CD4-positive, alpha-beta memory T cell (primary cell): ENCODE measurements around the gene PLPP3. TPM values are rescaled to one million over a fixed set of nuclear protein-coding genes. Genes with fewer than 3 reads are reported as not detected.
A peak's percentile ranks its signal among the peaks of the same experiment; 100 is the strongest.

Experiments
- CTCF ChIA-PET: fragments of 350-600 bp; sonication (Branson Sonifier 250); formaldehyde crosslinking; loops from one replicate; lab custom pipeline; 2021; ENCODE audit warnings: inconsistent platforms; ENCODE audit not compliant: partially characterized antibody; lab: Charles Lee
- POLR2A ChIA-PET: fragments of 350-600 bp; sonication (Branson Sonifier 250); formaldehyde crosslinking; loops from one replicate; lab custom pipeline; 2021; ENCODE audit not compliant: partially characterized antibody; lab: Charles Lee
- DNase-seq, 5 donors: peaks; one replicate each; pipeline versions ENCODE4 v3.0.0 to v3.0.0-alpha.2; 2020 to 2022; ENCODE audit warnings: mixed read lengths in 1 of 5
- H3K27ac ChIP-seq: one replicate; pipeline ENCODE4 v1.7.0; 2013; ENCODE audit warnings: low read depth, low read length
- H3K27me3 ChIP-seq: 2 replicates; pipeline ENCODE4 v1.7.0; 2013; ENCODE audit warnings: mild to moderate bottlenecking, low read length, moderate library complexity; ENCODE audit not compliant: insufficient read depth
- H3K36me3 ChIP-seq: 2 replicates; pipeline ENCODE4 v1.7.0; 2013; ENCODE audit warnings: mild to moderate bottlenecking, low read length, moderate library complexity; ENCODE audit not compliant: insufficient read depth
- H3K4me1 ChIP-seq: 2 replicates; pipeline ENCODE4 v1.7.0; 2013; ENCODE audit warnings: mild to moderate bottlenecking, low read length, moderate library complexity; ENCODE audit not compliant: insufficient read depth
- H3K4me3 ChIP-seq, 2 donors: one replicate each; pipeline ENCODE4 v1.7.0; 2013; ENCODE audit warnings: low read length in 2 of 2, mild to moderate bottlenecking in 1 of 2
- H3K9me3 ChIP-seq, 2 donors: one replicate each; pipeline ENCODE4 v1.7.0; 2013; ENCODE audit warnings: low read length in 2 of 2, control low read depth in 1 of 2; ENCODE audit not compliant: control insufficient read depth in 1 of 2
- H3K27ac Mint-ChIP-seq, 7 donors: one replicate each; pipeline ENCODE4 v1.8.0; 2020 to 2021; ENCODE audit warnings: mixed read lengths in 7 of 7, mild to moderate bottlenecking in 6 of 7, inconsistent platforms in 3 of 7, moderate library complexity in 3 of 7
- H3K27me3 Mint-ChIP-seq, 2 donors: one replicate each; pipeline ENCODE4 v1.8.0; 2020 to 2021; ENCODE audit warnings: mixed read lengths in 2 of 2
- H3K36me3 Mint-ChIP-seq, 2 donors: one replicate each; pipeline ENCODE4 v1.8.0; 2020 to 2021; ENCODE audit warnings: mixed read lengths in 2 of 2, inconsistent platforms in 1 of 2, mild to moderate bottlenecking in 1 of 2
- H3K4me1 Mint-ChIP-seq, 4 donors: one replicate each; pipeline ENCODE4 v1.8.0; 2020 to 2021; ENCODE audit warnings: mixed read lengths in 4 of 4, mild to moderate bottlenecking in 1 of 4
- H3K4me3 Mint-ChIP-seq, 8 donors: one replicate each; pipeline ENCODE4 v1.8.0; 2020 to 2021; ENCODE audit warnings: mixed read lengths in 8 of 8, mild to moderate bottlenecking in 7 of 8, moderate library complexity in 6 of 8, inconsistent platforms in 3 of 8
- H3K9me3 Mint-ChIP-seq, 8 donors: one replicate each; pipeline ENCODE4 v1.8.0; 2020 to 2021; ENCODE audit warnings: mixed read lengths in 8 of 8, mild to moderate bottlenecking in 5 of 8, inconsistent platforms in 3 of 8, moderate library complexity in 1 of 8
- intact Hi-C: fragments of 100-400 bp; cut with micrococcal nuclease; formaldehyde crosslinking; loops from one replicate; pipeline ENCODE4 v1.15.1; 2023
- polyA plus RNA-seq, 2 donors: library from polyadenylated mRNA; unstranded; fragments of 300-500 nt; fragmentation: Illumina TruSeq; gene quantifications; one replicate each; pipeline ENCODE4 v1.2.3, GENCODE V29; 2021
- total RNA-seq, 2 experiments: library from RNA; stranded (reverse); gene quantifications; one replicate each; pipeline ENCODE4 v1.2.3, GENCODE V29; 2021

PLPP3 gene
- total and polyA plus RNA-seq, 4 experiments from 2014 or later = 0.61 to 0.94 TPM; not detected in 2

DNA sequence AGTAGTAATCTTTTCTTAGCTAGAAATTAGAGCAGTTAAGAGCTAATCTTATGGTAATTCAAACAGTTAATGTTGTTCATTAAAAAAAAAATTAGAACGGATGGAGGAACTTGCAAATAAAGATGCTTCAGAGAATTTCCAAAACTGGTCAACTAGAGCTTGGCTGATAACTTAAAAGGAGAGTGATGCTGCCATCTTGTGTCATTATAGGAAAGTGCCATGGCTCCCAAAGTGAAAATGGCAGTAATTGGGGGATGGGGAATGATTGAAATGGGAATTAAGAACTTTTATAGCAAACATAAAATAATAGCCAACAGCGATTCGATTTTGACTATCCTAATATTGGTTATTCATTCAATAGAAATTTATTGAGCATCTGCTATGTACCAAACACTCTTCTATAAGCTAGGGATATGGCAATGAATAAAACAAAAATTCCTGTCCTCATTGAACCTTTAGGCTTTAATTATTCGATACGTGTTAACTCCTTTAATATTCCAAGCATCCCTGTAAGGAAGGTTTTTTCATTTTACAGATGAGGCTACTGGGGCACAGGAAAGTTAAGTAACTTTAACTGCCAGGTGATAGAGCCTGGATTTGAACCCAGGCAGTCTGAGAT is 5.7 kb upstream of the PLPP3 start:
- Mint-ChIP-seq H3K36me3 (no peaks in the 10 kb centered on the region), H3K27me3 (peaks cover 8 to 11% of the 10 kb centered on the region in 2 donors), H3K27ac (no peak overlapping the region), H3K9me3 (peaks cover 0 to 7% (median 3%) of the 10 kb centered on the region in 8 donors), H3K4me1 (no peaks in the 10 kb centered on the region), H3K4me3 (no peak overlapping the region)
- Histone ChIP-seq H3K27me3 (no peaks in the 10 kb centered on the region), H3K4me3 (no peak overlapping the region), H3K9me3 (no peaks in the 10 kb centered on the region), H3K27ac (no peak overlapping the region), H3K4me1 (no peaks in the 10 kb centered on the region), H3K36me3 (no peaks in the 10 kb centered on the region)
- ChIA-PET CTCF (interaction anchor here (0.6 to 0.9 kb wide), 2 partner anchors 8 to 46 kb away, joined by 3 read pairs; no protein-coding TSS in a partner anchor), POLR2A (no interaction called here)
- intact Hi-C loops = no loop called here
- no peak for DNase-seq

DNA sequence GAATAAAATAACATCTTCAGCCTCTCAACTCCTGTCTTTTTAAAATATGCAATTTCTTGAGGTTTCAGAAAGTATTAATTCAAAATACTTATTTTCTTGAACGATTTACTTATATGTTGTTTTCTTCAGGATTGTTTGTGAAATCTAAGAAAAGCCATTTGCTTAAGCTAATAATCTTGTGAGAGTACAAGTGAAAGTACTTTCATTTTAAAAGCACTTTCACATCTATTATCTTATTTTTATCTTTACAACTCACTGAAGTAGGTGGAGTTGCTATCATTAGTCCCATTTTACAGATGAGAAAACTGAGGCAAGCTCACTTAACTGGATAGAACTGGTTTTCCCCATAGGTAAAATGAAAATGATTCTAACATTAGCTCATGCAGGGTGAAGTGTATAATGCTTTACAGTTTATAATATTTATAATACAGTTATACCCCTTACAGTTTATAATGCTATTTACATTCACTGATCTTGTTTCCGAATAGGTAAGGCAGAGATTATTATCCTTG is 4.7 kb upstream of the PLPP3 start:
- no peaks in the 10 kb centered on the region for H3K9me3 ChIP-seq
- H3K36me3 ChIP-seq = no peaks in the 10 kb centered on the region
- Mint-ChIP-seq H3K4me1 (peaks cover 0 to 5% (median 0%) of the 10 kb centered on the region in 4 donors), H3K27ac (no peak overlapping the region), H3K9me3 (peaks cover 0 to 3% (median 0%) of the 10 kb centered on the region in 8 donors), H3K36me3 (no peaks in the 10 kb centered on the region), H3K27me3 (peaks cover 12 to 16% of the 10 kb centered on the region in 2 donors), H3K4me3 (no peak overlapping the region)
- ChIA-PET CTCF (interaction anchor here (0.6 to 0.9 kb wide), 2 partner anchors 9 to 47 kb away, joined by 3 read pairs; no protein-coding TSS in a partner anchor), POLR2A (no interaction called here)
- no peak for DNase-seq
- H3K4me3 ChIP-seq = no peak overlapping the region
- no peak overlapping the region for H3K27ac ChIP-seq
- intact Hi-C loops = no loop called here
- no peaks in the 10 kb centered on the region for H3K4me1 ChIP-seq
- no peaks in the 10 kb centered on the region for H3K27me3 ChIP-seq

DNA sequence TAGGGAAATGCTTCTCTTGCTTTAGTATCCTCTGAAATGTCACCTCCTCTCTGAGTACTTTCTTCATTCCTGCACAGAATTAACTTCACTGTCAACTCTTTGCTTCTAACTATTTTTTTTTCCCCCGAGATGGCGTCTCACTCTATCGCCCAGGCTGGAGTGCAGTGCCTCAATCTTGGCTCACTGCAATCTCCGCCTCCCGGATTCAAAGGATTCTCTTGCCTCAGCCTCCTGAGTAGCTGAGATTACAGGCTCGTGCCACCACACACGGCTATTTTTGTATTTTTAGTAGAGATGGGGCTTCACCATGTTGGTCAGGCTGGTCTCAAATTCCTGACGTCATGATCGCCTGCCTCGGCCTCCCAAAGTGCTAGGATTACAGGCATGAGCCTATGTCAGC is 1.4 kb upstream of the PLPP3 start:
- ChIA-PET POLR2A (interaction anchor here (0.7 kb wide), 1 partner anchor 23 kb away, joined by 3 read pairs; no protein-coding TSS in a partner anchor), CTCF (no interaction called here)
- Mint-ChIP-seq H3K4me3 (peak overlapping the region in 1 of 8 donors; percentile 3), H3K36me3 (no peaks in the 10 kb centered on the region), H3K9me3 (peaks cover 0 to 3% (median 0%) of the 10 kb centered on the region in 8 donors), H3K27me3 (peaks cover 28 to 30% of the 10 kb centered on the region in 2 donors), H3K27ac (no peak overlapping the region), H3K4me1 (peaks cover 0 to 14% (median under 1%) of the 10 kb centered on the region in 4 donors)
- Histone ChIP-seq H3K27ac (no peak overlapping the region), H3K4me1 (no peaks in the 10 kb centered on the region), H3K4me3 (no peak overlapping the region), H3K9me3 (no peaks in the 10 kb centered on the region), H3K27me3 (peaks cover 5% of the 10 kb centered on the region), H3K36me3 (no peaks in the 10 kb centered on the region)
- intact Hi-C loops = no loop called here
- no peak for DNase-seq

DNA sequence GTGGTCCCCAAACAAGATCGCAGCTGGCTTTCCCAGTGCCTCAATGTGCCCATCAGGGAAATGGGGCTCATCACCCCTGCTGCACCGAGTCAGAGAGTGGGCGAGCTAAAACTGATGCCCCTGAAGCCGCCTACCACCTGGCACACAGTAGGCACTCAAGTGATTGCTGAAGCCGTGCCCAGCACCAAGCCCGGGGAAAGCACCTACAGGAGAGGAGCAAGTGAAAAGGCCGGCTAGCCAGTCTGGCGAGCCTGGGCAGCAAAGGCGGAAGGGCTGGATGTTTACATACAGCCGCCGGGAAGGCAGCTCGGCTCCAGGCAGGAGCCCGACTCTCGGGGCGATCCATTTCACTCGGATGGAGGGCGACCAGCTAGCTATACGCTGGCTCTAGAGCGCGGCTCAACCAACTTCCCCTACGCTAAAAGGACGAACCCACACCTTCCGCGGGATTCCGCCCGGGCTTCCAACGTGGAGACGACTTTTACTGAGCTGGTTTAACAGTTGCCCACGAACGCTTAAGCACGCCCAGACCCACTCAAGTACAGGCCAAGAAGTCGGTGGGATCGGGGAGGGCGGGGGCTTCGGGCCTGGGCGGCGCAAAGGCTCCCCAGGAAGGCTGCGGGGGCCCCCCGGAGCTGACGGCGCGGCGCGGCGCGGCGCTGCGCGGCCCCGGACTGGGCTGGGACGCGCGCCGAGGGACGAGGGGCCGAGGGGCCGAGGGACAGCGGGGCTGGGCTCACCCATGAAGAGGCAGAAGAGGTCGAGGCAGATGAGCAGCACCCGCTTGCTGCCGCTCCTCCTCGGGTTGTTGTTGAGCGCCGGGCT is 1.0 kb downstream of the PLPP3 start:
- H3K27me3 ChIP-seq = peaks cover 5% of the 10 kb centered on the region
- Mint-ChIP-seq H3K27me3 (peaks cover 28 to 30% of the 10 kb centered on the region in 2 donors), H3K36me3 (no peaks in the 10 kb centered on the region), H3K4me3 (peak overlapping the region in 5 of 8 donors; percentile 15 to 62 (median 53)), H3K9me3 (no peaks in the 10 kb centered on the region), H3K4me1 (peaks cover 0 to 14% (median under 1%) of the 10 kb centered on the region in 4 donors), H3K27ac (no peak overlapping the region)
- H3K27ac ChIP-seq = no peak overlapping the region
- ChIA-PET POLR2A (no interaction called here), CTCF (no interaction called here)
- no peak for DNase-seq
- no peaks in the 10 kb centered on the region for H3K4me1 ChIP-seq
- intact Hi-C loops = no loop called here
- H3K9me3 ChIP-seq = no peaks in the 10 kb centered on the region
- H3K4me3 ChIP-seq = no peak overlapping the region
- no peaks in the 10 kb centered on the region for H3K36me3 ChIP-seq

DNA sequence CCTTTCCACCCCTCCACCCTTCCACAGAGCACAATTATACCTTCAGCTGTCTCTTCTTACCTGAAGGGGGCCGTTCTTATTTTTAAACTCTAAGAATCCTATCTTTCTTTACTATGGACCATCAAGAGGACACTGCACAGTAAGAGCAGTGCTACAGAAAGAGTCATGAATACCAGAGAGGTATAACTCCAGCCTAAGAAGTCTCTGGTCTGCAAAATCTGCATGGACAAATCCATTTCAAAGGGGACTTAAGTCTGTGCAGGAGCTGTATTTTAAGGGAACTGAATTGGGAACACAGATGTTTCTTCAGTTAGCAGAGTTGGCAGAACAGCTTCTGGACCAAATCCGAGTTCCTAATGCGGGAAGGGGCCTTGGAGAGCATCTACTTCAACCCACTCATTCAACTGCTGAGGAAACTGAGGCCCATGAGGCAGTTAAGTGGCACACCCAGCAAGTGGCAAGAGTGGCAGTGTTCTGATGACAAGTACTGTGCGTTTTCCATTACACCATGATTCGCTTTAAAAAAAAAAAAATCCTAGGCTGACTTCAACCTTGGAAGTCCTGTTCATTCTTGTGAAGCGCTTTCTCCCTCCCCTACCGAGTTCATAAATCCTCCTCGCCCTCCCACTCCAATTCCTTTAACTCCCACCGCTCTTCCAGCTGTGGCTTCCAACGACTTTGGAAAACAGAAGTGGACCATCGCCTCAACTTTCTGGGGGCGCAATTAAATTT is 1.8 kb downstream of the PLPP3 start:
- Histone ChIP-seq H3K9me3 (no peaks in the 10 kb centered on the region), H3K27me3 (peaks cover 5% of the 10 kb centered on the region), H3K4me1 (no peaks in the 10 kb centered on the region), H3K4me3 (no peak overlapping the region), H3K27ac (no peak overlapping the region), H3K36me3 (no peaks in the 10 kb centered on the region)
- Mint-ChIP-seq H3K4me3 (peak overlapping the region in 2 of 8 donors; percentile 8 to 20), H3K27ac (no peak overlapping the region), H3K36me3 (no peaks in the 10 kb centered on the region), H3K27me3 (peaks cover 25 to 30% of the 10 kb centered on the region in 2 donors), H3K9me3 (no peaks in the 10 kb centered on the region), H3K4me1 (peaks cover 0 to 14% (median under 1%) of the 10 kb centered on the region in 4 donors)
- intact Hi-C loops = no loop called here
- ChIA-PET POLR2A (no interaction called here), CTCF (no interaction called here)
- DNase-seq = no peak

DNA sequence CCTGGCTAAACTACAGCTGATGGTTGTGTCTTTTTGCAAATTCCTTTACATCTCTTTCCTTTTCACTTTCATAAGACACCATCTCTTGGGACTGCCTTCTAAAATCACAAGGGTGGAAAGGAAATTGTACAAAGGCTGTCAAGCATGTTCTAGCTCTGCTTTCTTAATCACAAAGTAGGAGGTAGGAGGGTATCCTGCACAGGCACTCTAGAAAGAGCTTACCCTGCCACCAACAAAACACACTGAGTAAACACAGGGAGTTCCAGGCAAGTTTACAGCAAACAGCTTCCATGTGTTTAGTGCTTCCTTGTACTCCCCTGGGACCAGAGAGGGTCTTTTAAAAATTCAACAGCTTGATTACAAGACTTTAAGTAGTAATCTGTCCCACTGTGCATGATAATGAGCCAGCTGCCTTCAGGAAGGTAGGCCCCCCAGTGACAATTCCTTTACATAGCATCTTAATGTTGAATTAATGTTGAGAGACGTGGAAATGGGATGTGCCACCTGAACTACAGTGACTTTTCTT is 2.4 kb downstream of the PLPP3 start:
- POLR2A ChIA-PET = no interaction called here
- H3K4me1 Mint-ChIP-seq = peaks cover 0 to 14% (median under 1%) of the 10 kb centered on the region in 4 donors
- H3K27ac Mint-ChIP-seq = no peak overlapping the region
- Histone ChIP-seq H3K4me1 (no peaks in the 10 kb centered on the region), H3K36me3 (no peaks in the 10 kb centered on the region), H3K27me3 (peaks cover 5% of the 10 kb centered on the region), H3K9me3 (no peaks in the 10 kb centered on the region), H3K27ac (no peak overlapping the region), H3K4me3 (no peak overlapping the region)
- no peak for DNase-seq
- H3K27me3 Mint-ChIP-seq = peaks cover 25 to 30% of the 10 kb centered on the region in 2 donors
- no peaks in the 10 kb centered on the region for H3K9me3 Mint-ChIP-seq
- CTCF ChIA-PET = no interaction called here
- no peak overlapping the region for H3K4me3 Mint-ChIP-seq
- no peaks in the 10 kb centered on the region for H3K36me3 Mint-ChIP-seq
- intact Hi-C loops = no loop called here
